Measurements from ENCODE around the gene ATN1.

Gene ATN1

DNA sequence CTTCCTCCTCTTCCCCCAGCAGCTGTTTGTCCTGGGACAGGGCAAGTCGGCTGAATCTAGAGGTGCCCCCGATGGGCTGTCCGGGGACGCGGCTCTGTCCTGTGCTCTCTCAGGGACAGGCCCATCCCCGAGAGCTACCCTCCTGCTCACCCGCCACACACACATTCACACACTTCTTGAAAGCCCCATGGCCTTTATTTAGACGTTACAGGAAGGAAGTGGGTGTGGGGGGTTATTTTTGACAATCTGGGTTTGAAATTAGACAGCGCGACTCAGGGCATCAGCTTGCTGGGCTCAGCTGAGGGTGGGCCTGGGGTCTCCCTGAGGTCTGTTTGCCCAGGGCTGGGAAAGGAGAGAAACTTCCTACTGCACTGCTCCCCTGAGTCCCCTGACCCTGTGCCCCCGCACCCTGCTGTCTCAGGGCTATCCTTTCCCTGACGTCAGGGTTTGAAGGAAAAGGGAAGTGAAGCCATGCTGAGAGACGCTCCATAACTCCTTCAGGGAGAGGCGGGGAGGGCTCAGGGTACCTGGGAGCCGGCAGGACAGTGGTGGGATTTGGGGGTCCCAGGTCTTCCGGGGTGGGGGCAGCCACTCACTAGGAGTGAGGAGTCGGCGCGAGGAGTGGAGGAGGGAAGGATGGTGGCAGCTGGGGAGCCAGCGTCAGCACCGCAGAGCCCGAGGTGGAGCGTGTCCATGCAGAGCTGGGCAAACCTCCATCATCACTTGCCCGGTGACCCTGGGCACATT, 31.5 kb downstream of the ATN1 start:
- DNase-seq, result peak; percentile 34

DNA sequence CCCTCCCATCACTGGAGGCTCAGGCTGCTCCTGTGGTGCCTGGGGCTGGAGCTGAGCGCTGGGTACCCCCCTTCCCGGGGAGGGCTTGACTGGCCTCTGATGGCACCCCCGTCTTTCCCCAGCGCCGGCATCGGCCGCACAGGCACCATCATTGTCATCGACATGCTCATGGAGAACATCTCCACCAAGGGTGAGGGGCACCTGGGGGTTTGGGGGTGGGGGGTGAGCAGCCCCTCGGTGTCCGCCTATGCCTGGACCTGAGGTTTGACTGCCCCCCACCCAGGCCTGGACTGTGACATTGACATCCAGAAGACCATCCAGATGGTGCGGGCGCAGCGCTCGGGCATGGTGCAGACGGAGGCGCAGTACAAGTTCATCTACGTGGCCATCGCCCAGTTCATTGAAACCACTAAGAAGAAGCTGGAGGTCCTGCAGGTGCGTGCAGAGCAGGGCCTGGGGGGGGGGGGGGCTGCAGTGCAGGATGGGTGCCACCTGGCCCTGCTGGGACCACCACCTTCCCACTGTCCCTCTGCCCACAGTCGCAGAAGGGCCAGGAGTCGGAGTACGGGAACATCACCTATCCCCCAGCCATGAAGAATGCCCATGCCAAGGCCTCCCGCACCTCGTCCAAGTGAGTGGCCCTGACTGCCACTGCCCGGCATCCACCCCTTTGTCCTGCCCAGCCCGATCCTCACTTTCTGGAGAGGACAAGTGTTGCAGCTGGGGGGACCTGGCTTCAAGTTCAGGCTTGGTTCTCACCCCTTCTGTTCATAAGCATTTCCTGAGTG, 32.2 kb downstream of the ATN1 start:
- DNase-seq, result no peak

DNA sequence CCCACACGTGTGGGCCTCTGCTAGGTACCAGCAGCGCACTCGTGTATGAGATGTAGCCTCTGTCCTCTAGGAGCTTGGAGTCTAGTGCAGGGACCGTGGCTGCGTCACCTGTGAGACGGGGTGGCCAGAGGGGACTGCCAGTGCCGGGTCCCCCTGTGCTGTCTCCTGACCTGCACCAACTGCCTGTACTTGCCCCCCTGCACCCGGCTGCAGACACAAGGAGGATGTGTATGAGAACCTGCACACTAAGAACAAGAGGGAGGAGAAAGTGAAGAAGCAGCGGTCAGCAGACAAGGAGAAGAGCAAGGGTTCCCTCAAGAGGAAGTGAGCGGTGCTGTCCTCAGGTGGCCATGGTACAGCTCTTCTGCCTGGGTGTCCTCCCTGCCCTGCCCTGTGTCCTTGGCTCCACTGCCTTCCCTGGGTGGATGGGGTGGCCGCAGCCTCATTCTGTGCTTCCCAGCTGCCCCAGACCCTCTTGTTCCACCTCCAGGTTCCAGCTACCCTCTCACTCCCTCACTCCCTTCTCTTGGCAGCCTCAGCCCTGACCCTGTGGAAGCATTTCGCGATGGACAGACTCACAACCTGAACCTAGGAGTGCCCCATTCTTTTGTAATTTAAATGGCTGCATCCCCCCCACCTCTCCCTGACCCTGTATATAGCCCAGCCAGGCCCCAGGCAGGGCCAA, 33.0 kb downstream of the ATN1 start:
- DNase-seq, result no peak

DNA sequence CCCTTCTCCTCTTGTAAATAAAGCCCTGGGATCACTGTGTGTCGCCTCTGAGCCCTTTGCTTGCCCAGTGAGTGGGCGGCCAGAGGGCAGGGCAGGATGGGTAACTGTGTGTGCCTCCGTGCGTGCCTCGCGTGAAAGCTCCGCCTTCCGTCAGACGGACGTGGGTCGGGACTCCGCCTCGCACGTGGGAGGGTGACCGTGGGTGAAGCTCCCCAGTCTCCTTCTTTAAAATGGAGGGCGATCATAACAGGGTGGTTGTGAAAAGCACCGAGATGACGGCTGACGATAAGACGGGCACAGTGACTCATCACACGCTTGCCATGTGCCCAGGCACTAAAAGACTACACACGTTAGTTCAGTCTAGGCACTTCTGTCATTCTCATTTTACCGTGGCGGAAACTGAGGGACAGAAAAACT, 33.5 kb downstream of the ATN1 start:
- no peak for DNase-seq

DNA sequence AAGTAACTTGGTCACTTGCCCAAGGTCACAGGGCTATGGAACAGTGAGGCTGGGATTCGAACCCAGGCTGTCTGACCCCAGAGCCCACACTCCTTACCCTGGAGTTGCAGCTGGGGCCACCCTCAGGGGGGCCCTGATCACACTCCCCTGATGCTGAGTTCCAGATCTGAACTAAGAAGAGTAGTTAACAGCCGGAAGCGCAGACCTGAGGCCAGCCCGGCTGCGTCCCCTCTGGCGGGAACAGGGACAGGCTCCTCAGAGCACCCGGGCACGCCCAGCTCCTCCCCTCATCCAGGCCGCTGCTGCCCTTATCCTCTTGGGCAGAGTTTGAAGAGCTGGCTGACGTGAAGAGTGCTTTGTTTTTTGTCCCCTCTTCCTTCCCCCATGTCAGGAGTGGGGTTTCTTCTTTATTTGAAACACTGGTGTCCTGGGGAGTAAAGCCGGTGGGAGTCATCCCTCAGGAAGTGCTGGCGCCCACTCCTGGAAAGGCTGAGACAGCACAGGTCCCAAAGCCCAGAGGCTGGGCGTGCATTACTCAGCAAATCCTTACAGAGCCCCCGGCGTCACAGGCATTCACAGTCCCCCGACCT, 34.0 kb downstream of the ATN1 start:
- DNase-seq, result peak; percentile 27

DNA sequence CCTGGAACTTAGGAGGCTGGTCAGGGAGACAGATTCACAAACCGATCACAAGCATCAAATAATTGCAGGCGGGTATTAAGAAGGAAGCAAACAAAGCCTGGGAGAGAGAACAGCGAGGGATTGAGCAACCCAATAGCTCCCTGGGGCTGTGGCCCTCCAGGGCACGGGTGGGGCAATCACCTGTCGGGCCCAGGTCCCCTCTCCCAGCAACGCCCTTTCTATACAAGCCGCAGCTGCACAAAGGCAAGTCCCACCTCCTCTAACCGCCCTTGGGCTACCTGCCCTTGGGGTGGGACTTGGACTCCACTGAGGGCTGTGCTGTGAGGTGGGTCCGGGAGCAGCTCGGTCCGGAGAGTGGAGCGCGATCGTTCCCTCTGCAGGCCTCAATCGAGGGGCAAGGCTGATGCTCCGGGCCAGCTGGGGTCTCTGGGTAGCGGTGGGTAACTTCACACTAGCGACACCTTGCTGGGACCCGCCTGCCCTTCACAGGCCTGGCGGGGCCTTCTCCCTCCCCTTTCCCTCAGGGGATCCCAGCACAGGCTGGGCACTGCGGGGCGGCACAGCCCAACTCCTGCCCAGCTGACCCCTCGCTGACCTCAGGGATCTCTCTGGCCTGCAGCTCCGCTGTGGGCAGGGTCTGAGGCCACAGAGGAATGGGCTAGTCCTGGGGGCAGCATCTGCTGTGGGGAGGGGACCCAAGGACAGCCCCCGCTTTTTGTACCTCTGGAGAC, 34.7 kb downstream of the ATN1 start:
- DNase-seq, result no peak

DNA sequence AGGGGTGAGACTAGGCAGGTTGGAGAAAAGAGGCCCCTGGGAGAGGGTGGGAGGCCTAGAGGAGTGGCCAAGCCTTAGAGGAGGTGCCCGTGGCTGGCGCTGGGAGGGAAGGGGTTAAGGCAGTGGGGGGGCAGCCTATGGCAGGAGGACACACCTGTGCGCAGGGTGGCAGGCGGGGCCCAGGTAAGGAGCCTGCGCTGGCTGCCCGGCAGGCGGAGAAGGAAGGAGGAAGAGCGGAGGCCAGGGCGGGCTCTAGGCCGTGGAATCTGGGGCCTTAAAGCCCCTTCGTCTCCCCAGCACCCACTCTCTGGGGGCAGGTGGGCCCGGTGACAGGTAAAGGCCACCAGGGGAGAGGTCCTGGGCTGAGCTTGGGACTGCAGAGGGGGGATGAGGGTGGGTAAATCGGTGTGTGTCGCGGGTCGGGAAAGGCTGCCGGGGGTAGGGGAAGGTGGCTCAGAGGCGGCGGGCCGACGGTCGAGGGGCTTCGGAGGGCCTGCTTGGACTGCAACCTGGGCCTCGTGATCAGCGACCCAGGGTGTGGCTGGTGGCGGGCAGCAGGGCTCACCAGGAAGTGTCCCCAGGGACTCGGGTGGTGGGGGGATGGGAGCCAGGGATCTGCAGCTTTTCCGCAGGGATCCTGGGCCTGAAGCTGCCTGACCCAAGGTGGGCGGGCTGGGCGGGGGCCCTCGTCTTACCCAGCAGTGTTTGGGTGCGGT, 35.4 kb downstream of the ATN1 start:
- no peak for DNase-seq

DNA sequence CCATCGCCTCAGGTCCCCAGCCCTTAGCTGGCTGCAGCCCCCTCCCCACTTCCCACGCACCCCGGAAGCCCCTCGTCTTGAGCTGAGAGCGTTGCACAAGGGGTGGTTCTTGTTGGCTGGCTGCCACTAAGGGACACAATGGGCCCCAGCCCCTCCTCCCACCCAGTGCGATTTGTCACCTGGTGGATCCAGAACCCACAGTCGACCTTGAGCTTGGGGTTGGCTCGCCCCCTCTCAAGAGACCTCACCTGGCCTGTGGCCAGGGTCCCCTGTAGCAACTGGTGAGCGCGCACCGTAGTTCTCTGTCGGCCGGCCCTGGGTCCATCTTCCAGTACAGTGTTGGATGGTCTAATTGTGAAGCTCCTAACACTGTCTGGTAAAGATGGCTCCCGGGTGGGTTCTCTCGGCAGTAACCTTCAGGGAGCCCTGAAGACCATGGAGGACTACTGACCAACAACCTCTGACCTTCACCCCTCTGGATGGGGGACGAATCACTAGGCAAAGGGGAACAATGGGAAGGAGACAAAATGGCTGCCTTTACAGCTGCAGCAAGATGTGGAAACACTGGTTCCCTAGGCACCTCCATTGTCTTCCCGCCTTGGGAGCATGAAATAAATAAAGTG, 36.1 kb downstream of the ATN1 start:
- no peak for DNase-seq

DNA sequence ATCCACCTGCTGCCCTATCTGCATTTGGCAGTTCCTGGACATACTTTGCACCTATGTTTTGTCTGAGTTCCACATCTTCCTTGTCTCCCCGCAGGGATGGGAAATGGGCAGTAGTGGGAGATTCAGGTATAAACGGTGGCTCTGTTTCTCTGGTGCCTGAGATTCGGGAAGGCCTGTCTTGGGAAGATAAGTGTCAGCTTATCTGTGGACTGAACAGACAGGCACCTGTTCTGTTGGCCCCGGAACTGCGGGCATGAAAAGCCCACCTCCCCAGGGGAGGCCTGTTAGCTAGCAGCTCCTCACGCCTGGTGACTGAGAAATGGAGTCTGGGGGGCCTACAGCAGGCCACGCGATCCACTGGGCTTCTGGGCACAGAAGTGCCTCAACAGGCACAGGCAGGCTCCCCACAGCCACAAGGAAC, 36.9 kb downstream of the ATN1 start:
- no peak for DNase-seq

DNA sequence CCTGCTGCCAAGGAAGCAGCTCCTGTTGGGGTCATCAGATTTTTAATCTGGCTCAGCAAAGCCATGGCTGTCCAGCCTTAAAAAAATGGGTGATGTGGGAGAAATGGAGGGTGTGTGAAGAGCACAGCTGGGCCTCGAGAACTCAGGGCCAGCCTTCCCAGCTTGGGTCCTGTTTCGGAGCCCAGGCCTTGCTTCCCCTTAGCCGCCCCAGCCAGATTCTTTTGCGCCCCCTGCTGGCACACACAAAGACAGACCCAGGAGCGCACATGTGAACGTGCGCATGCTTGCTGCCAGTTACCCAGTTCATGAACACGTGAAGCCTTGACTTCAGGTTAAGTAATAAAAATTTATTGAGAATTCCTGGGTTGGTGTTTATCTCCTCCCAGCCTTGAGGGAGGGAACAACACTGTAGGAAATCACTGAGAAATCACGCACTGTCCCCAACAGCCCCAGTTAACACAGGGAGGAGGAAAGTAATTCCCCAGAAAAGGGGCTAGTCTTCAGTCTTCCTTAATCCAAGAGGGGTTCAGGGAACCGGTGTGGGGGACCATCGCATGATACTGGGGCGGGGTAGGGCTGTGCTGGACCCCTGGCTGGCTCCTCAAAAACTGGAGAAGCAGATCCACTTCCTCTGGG, 37.4 kb downstream of the ATN1 start:
- DNase-seq, result peak; percentile 87

DNA sequence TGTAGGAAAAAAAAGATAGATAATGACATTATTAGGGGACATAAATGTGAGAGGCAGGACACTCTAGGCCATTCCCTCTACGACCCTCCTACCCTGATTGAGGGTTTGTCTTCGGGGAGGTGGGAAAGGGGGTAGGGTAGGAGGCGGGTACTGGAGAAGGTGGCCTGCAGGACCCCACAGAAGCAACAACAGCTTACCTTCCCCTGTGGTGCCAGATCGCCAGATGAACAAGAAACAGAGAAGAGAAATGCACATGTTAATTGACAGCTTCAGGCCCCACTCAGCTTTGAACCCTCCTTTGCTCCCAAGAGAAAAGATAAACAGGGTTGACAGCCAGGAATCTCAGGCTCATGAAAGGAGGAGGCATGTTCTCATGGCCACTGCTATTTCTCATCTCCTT, 38.0 kb downstream of the ATN1 start:
- DNase-seq, result no peak

DNA sequence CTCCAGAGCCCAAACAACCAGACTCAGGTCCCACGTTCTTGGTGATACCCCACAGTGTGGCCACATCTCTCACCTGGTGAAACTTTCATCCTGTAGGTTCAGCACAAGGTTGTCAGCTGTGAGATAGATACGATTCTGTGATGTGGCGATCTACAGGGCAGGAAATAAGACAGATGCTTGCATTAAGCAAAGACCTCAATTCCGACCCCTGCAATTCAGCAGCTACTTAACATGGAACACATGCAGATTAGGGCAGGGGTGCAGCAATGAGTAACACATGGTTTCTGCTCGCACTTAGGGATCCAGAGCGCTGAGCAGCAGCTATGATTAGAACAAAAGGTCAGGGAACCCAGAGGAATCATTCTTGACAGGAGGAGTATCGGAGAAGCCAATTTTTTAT, 38.6 kb downstream of the ATN1 start:
- no peak for DNase-seq

DNA sequence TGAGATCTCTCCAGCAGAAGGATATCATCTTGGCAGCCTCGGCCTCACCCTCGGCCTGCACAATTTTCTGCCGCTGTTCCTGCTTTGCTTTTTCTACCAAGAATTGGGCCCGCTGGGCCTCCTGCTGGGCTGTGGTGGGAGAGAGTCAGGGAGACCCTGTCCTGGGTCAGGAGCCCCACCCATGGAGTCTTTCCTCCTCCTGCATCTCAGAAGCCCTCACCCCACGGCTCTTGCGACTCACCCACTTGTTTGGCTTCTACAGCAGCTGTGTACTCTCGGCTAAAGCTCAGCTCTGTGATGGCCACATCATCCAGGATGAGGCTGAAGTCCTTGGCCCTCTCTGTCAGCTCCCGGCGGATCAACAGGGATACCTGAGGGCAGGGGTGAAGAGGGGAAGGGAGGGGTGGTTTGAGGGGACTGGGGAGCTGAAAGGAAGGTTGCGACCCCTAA, 39.9 kb downstream of the ATN1 start:
- no peak for DNase-seq

DNA sequence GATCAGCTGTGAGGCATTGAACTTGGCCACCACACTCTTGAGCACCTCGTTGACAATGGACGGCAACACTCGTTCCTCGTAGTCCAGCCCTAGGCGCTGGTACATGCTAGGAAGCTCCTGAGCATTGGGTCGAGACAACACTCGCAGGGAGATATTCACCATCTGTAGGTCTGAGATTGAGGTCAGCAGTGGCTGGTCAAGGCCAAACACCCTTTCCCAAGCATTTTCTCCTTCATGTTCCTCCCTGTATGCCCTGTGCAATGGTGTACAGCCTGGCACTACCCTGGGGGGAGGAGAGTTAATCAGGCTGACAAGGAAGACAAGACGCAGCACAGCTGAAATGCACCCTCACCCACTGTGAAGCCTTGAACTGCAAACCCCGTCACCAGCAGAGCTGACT, 40.7 kb downstream of the ATN1 start:
- no peak for DNase-seq

DNA sequence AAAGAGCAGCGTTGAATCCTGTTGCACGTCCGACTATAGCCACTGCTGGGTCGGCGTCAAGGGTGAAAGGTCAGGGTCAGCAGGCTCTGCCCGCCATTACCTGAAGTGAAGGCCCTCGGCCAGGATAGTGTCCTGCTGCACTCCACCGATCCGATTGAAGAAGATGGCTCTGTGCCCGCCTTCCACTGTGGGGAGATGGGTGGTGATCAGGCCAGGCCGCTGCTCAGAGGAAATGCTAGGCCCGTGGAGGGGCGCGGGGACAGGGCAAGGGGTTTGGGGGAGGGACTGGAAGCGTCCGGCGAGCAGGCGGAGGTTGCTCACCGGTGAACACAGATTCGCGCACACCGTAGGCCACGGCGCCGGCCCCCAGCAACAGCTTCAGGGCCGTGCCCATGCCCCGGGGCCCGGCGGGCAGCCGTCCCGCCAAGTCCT, 42.4 kb downstream of the ATN1 start:
- no peak for DNase-seq

DNA sequence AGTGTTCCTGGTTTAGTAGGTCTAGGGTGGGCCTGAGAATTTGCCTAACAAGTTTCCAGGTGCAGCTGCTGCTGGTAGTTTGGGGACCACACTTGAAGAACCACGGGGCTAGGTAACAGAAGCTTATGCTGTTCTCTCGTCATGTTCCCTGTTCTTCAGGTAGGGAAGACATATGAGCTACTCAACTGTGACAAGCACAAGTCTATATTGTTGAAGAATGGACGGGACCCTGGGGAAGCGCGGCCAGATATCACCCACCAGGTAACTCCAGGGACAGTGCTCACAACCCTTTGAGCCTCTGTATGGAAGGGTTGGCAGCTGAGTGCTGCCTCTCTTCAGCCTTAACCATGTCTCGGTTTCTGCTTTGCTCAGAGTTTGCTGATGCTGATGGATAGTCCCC, 46.4 kb downstream of the ATN1 start:
- no peak for DNase-seq

DNA sequence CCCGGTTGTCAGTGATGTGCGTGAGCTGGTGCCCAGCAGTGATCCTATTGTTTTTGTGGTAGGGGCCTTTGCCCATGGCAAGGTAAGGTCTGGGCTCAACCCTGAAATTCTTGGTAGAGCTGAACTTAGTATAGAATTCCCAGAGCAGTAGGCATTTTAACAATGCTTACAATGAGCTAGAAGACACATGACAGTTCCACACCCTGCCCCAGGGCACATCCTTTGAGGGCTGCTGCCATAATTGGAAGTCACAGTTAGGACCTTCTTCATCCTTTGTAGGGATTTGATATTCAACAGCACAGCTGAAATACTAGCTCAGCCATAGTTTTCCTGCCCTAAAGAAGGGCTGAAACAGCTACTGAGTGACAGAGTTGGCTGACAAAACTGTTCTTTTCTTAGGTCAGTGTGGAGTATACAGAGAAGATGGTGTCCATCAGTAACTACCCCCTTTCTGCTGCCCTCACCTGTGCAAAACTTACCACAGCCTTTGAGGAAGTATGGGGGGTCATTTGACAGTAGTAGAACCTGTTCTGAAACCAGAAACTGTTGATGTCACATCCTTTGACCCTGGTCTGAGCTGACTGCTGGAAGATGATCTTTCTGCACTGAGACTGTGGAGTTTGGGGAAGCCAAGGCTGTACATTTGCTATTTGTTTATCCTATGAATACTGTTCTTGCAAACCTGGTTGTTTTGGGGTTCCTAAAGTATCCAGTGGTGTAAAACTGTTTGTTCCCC, 47.7 kb downstream of the ATN1 start:
- DNase-seq, result no peak

DNA sequence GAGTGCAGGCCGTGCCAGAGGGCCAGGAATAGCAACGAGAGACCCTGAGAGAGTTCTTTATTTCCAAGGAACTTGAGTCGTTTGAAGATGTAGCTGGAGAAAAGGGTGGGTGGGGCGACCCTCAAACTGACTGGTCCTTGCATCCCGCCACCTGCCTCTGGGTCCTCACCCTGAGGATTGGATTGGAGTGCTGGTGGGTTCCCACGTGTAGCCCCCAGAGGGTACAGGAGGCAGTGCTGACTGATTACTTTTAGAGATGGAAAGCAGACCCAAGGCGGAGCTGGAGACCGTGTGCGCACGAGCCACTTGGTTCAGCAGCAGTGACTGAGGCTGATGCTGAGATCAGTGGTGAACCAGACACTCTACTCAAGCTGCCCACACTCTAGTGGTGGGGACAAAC, 49.9 kb downstream of the ATN1 start:
- no peak for DNase-seq

DNA sequence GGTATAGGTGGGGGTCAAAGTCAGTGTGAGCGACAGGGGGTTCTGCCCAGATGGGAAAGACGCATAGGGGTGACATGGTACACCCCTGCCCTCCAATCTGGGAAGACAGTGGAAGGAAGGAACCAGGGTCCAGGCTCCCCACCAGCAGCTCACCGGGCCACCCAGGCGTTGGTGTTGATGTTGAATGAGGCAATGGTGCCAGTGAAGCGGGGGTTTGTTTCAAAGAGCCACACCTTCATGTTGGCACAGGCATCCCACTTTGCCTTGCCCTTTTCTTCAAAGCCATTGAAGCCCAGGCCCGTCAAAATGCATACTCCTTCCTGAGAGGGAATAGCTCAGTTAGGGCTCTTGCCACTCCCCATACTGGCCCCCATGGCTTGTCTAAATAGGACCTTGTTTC, 50.4 kb downstream of the ATN1 start:
- no peak for DNase-seq

DNA sequence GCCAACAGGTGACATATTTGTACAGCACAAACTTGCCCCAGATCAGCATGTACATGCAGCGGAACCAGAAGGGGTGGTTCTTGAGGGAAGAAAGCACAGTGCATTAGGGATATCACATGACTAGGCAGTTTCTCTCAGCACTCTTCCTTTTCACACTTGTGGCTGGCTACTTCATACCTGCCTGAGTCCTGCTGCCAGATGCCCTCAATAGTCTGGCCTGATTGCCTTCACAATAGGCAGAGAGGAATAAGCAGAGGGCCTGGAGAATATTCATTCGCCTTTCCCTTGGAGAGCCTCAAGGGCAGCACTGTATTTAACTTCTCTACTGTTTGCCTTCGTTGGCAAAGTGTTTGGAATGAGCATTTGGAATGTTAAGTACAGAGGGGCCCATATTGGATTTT, 50.9 kb downstream of the ATN1 start:
- no peak for DNase-seq

All from midbrain (tissue), 1 donor.